GM12891 (cell line): ENCODE measurements around the gene ZNF747.

ENCODE experiments used
- POLR2A ChIP-seq: IDR thresholded peaks from 2 replicates; pipeline ENCODE4 v1.6.1; 2011; ENCODE audit warnings: low read depth, low read length, control low read depth
- POLR2AphosphoS5 ChIP-seq: IDR thresholded peaks from 2 replicates; pipeline ENCODE4 v1.6.1; 2011; ENCODE audit warnings: low read depth, low read length, control low read depth
- SPI1 ChIP-seq: IDR thresholded peaks from 2 replicates; pipeline ENCODE4 v1.6.1; 2011; ENCODE audit warnings: low read depth, low read length, control low read depth
- TAF1 ChIP-seq: IDR thresholded peaks from 2 replicates; pipeline ENCODE4 v1.6.1; 2011; ENCODE audit warnings: low read depth, low read length, control low read depth

DNA sequence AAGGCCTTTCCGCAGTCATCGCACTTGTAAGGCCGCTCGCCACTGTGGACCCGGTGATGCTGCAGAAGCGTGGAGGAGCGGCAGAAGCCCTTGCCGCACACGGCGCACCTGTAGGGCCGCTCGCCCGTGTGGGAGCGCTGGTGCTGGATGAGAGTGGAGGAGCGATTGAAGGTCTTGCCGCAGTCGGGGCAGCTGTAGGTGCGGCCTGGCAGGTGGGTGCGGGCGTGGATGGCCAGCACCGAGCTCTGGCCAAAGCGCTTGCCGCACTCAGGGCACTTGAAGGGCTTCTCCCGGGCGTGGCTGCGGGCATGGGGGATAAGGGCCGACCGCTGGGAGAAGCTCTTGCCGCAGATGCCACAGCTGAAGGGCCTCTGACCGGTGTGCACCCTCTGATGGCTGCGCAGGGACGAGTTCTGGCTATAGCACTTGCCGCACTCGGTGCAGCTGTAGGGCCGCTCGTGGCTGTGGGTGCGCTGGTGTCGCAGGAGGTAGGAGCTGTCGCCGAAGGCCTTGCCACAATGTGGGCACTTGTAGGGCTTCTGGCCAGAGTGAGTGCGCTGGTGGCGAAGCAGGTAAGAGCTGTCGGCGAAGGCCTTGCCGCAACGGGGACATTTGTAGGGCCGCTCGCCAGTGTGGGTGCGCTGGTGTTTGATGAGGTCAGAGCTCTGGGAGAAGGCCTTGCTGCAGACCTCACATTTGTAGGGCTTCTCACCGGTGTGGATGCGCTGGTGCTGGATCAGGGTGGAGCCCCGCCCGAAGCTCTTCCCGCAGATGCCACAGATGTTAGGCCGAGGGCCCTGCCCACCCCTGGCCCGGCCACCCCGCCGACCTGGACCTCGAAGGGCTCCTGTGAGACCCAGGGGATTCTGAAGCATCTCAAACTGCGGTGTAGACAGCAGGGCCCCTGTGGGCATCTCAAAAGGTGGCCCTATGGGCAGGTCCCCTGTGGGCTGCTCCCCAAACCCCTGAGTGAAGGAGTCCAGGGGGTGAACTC lies 9.8 kb downstream of the ZNF747 start:
- no peak for TF ChIP-seq POLR2AphosphoS5
- no peak for TF ChIP-seq SPI1
- no peak for TF ChIP-seq POLR2A
- no peak for TF ChIP-seq TAF1
